Neuronal stem cell (in vitro differentiated cells): ENCODE results near the gene BCAS3.

ENCODE experiments used
- DNase-seq: peaks from one replicate; pipeline ENCODE4 v3.0.0-alpha.2; 2013; ENCODE audit warnings: low spot score
- H2AFZ ChIP-seq: one replicate; pipeline ENCODE4 v1.6.1; 2013; ENCODE audit warnings: mild to moderate bottlenecking, low read length, inconsistent platforms
- H2AK5ac ChIP-seq: 2 replicates; pipeline ENCODE4 v1.6.1; 2013; ENCODE audit warnings: low read depth, mild to moderate bottlenecking, inconsistent platforms, low read length, moderate library complexity, mixed read lengths
- H2BK120ac ChIP-seq: 2 replicates; pipeline ENCODE4 v1.6.1; 2013; ENCODE audit warnings: low read depth, mild to moderate bottlenecking, inconsistent platforms, low read length, moderate library complexity, mixed read lengths
- H2BK12ac ChIP-seq: one replicate; pipeline ENCODE4 v1.6.1; 2013; ENCODE audit warnings: low read length, inconsistent platforms
- H2BK15ac ChIP-seq: 2 replicates; pipeline ENCODE4 v1.6.1; 2013; ENCODE audit warnings: mild to moderate bottlenecking, low read length, inconsistent platforms, mixed read lengths
- H2BK5ac ChIP-seq: one replicate; pipeline ENCODE4 v1.6.1; 2013; ENCODE audit warnings: inconsistent platforms, mild to moderate bottlenecking, low read length, moderate library complexity
- H3K14ac ChIP-seq: one replicate; pipeline ENCODE4 v1.6.1; 2013; ENCODE audit warnings: low read length, inconsistent platforms
- H3K18ac ChIP-seq: 2 replicates; pipeline ENCODE4 v1.6.1; 2013; ENCODE audit warnings: low read length, inconsistent platforms
- H3K23ac ChIP-seq: 2 replicates; pipeline ENCODE4 v1.6.1; 2013; ENCODE audit warnings: low read depth, mild to moderate bottlenecking, mixed read lengths, low read length, inconsistent platforms; ENCODE audit not compliant: poor library complexity
- H3K27ac ChIP-seq: replicated peaks from 3 replicates; pipeline ENCODE4 v1.5.1; 2013; ENCODE audit warnings: low read length, inconsistent platforms
- H3K27me3 ChIP-seq, 3 experiments: 2 replicates each; pipeline ENCODE4 v1.6.1; 2013; ENCODE audit warnings: low read length in 3 of 3, mild to moderate bottlenecking in 2 of 3, inconsistent platforms in 1 of 3, low read depth in 1 of 3, mixed read lengths in 1 of 3, moderate library complexity in 1 of 3; ENCODE audit not compliant: control insufficient read depth in 3 of 3, insufficient read depth in 3 of 3
- H3K36me3 ChIP-seq, 2 donors: replicated peaks in 1 of 2; 2 replicates each; pipeline ENCODE4 v1.6.1; 2013; ENCODE audit warnings: low read length in 2 of 2; ENCODE audit not compliant: control insufficient read depth in 2 of 2, insufficient read depth in 2 of 2
- H3K4ac ChIP-seq: 2 replicates; pipeline ENCODE4 v1.6.1; 2013; ENCODE audit warnings: inconsistent platforms, mild to moderate bottlenecking, low read length, moderate library complexity
- H3K4me1 ChIP-seq, 2 donors: 1 replicate in 1 of 2; 2 replicates in 1 of 2; pipeline ENCODE4 v1.6.1; 2013; ENCODE audit warnings: low read length in 2 of 2, low read depth in 1 of 2; ENCODE audit not compliant: control insufficient read depth in 2 of 2, insufficient read depth in 1 of 2
- H3K4me2 ChIP-seq: one replicate; pipeline ENCODE4 v1.6.1; 2013; ENCODE audit warnings: mild to moderate bottlenecking, low read length, inconsistent platforms; ENCODE audit not compliant: insufficient read depth, poor library complexity, severe bottlenecking
- H3K4me3 ChIP-seq, 2 donors: 2 replicates each; pipeline ENCODE4 v1.5.1; 2013; ENCODE audit warnings: low read length in 2 of 2, mild to moderate bottlenecking in 2 of 2, inconsistent platforms in 1 of 2, moderate library complexity in 1 of 2
- H3K79me1 ChIP-seq: one replicate; pipeline ENCODE4 v1.6.1; 2013; ENCODE audit warnings: low read depth, mild to moderate bottlenecking, inconsistent platforms, low read length, moderate library complexity
- H3K9ac ChIP-seq: one replicate; pipeline ENCODE4 v1.6.1; 2013; ENCODE audit warnings: mild to moderate bottlenecking, low read depth, low read length, inconsistent platforms; ENCODE audit not compliant: poor library complexity
- H3K9me3 ChIP-seq, 2 donors: replicated peaks in 1 of 2; 2 replicates each; pipeline versions ENCODE3 to v1.6.1; 2013; ENCODE audit warnings: low read length in 2 of 2, mild to moderate bottlenecking in 2 of 2, inconsistent platforms in 1 of 2, low read depth in 1 of 2, mixed read lengths in 1 of 2, moderate library complexity in 1 of 2; ENCODE audit not compliant: control insufficient read depth in 2 of 2, insufficient read depth in 1 of 2
- H4K8ac ChIP-seq: one replicate; pipeline ENCODE4 v1.6.1; 2013; ENCODE audit warnings: low read depth, mild to moderate bottlenecking, inconsistent platforms, low read length, moderate library complexity
- H4K91ac ChIP-seq: one replicate; pipeline ENCODE4 v1.6.1; 2013; ENCODE audit warnings: low read length, low read depth, mild to moderate bottlenecking, inconsistent platforms; ENCODE audit not compliant: poor library complexity
- WGBS, 2 donors: extraction: QIAGEN DNeasy Blood & Tissue Kit; methylation state at CpG; one replicate each; pipeline ENCODE4 v1.1.7; 2013; ENCODE audit warnings: missing lambda C conversion rate in 2 of 2, mixed read lengths in 1 of 2; ENCODE audit not compliant: insufficient read length in 2 of 2, insufficient replicate concordance in 1 of 2; ENCODE audit errors: extremely low coverage in 2 of 2; 5-methylcytosine and 5-hydroxymethylcytosine counted together

The BCAS3 gene

DNA sequence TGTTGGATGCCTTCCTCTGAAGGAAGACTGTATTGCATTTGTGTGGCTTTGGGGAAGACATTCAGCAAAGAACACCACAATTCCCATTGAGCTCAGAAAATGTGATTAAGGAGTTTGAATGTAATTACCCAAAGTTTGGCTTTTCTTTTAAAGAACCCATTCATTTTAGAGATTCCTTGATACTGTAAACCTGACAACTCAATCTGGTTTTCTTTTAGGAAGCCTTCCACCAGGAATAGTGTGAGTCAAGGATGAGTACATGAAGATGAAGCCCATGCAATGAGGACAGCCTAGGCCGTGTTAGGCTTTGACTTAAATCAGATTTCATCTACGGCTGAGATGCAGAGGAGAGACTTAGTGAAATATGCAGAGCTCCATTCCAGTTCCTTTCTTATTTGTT lies 450.3 kb downstream of the BCAS3 start:
- no peak for DNase-seq
- Histone ChIP-seq H2BK5ac (no peak overlapping the region), H3K79me1 (no peaks in the 10 kb centered on the region), H3K18ac (no peak overlapping the region), H3K9me3 (no peaks in the 10 kb centered on the region), H3K23ac (no peak overlapping the region), H4K91ac (no peak overlapping the region), H3K4me3 (no peak overlapping the region), H3K27me3 (no peaks in the 10 kb centered on the region), H3K4me1 (no peaks in the 10 kb centered on the region), H3K4ac (no peak overlapping the region), H3K4me2 (no peak overlapping the region), H3K14ac (no peak overlapping the region), H3K36me3 (no peaks in the 10 kb centered on the region), H2BK15ac (no peak overlapping the region), H2AK5ac (no peak overlapping the region), H2BK120ac (no peak overlapping the region), H2BK12ac (no peak overlapping the region), H3K27ac (no peak overlapping the region), H4K8ac (no peak overlapping the region), H3K9ac (no peak overlapping the region), H2AFZ (no peak overlapping the region)
- no CpG with 5 or more reads among the region's 2 CpGs for WGBS, 2 donors

DNA sequence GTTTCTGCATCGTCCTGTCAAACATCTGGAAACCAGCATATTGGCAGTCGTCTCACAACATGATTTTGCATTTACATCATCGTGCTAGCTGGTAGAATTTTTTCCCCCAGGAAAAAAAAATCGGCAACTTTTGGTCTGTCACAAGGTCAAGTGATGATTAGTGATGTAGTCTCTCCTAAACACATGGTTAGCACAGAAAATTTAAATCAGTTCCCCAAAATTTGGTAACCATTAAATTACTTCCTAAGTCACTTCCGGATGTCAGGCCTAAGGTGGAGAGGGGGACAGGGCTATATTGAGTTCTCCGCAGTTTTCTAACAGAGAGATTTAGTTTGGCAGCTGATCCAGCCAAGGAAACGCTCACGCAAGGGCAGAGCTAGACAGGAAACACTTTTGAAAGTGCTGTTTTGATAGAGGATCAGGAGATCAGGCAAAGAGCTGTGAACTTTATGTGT lies 451.0 kb downstream of the BCAS3 start:
- Histone ChIP-seq H4K91ac (no peak overlapping the region), H3K18ac (no peak overlapping the region), H2BK5ac (no peak overlapping the region), H3K79me1 (no peaks in the 10 kb centered on the region), H3K4me1 (no peaks in the 10 kb centered on the region), H3K27me3 (no peaks in the 10 kb centered on the region), H3K4ac (no peak overlapping the region), H2BK120ac (no peak overlapping the region), H2BK15ac (no peak overlapping the region), H3K14ac (no peak overlapping the region), H4K8ac (no peak overlapping the region), H3K23ac (no peak overlapping the region), H3K9me3 (no peaks in the 10 kb centered on the region), H3K4me2 (no peak overlapping the region), H3K36me3 (no peaks in the 10 kb centered on the region), H2BK12ac (no peak overlapping the region), H2AK5ac (no peak overlapping the region), H3K4me3 (no peak overlapping the region), H2AFZ (no peak overlapping the region), H3K27ac (no peak overlapping the region), H3K9ac (no peak overlapping the region)
- WGBS, 2 donors, result no CpG with 5 or more reads among the region's 8 CpGs
- DNase-seq, result no peak

DNA sequence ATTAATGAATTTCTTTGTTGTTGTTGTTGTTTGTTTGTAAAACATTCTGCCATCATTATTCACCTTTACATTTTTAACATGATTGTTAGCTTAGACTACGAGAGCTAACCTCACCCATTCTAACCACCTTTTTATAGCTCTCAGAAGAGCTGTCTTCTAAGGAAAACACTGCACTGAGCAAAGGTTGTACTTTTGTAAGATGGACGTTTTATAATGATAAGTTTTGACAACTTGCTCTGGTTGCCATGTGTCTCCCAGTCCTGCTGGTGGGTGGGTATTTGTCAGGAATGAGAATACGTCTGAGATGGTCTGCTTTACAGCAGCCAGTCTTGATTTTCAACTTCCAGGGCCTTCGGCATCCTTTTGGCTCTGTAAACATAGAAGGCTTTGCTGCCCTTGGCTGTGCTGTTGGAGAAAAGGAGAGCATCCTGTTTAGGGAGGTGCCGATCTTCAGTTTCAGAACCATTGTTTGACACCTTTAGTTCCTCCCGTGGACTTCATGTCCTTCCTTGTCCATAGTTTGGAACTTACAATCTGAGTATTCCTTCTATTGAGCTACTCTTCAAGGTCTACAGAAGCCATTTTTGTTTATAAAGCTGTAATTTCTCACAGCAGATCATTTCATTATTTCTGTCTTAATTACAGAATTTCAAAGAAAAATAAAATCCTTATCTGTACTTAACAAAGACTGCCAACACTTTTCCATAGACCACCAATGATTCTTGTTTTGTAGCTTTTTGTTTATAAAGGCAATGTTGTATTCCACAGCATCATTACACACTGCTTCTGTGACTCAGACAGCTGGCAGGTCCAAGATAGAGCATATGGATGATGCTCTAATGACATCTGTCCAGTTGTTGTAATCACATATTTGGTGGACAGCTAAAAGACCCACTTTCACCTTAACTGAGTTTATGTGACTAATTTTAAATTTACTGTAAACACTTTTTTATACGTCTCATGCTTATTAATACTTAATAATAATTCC lies 451.9 kb downstream of the BCAS3 start:
- H3K9me3 ChIP-seq, result no peaks in the 10 kb centered on the region
- no CpG with 5 or more reads among the region's 7 CpGs for WGBS, 2 donors
- no peak overlapping the region for H4K91ac ChIP-seq
- no peak overlapping the region for H3K23ac ChIP-seq
- no peaks in the 10 kb centered on the region for H3K27me3 ChIP-seq
- H4K8ac ChIP-seq, result no peak overlapping the region
- H3K14ac ChIP-seq, result no peak overlapping the region
- H3K4me2 ChIP-seq, result no peak overlapping the region
- no peak overlapping the region for H3K18ac ChIP-seq
- H3K27ac ChIP-seq, result no peak overlapping the region
- H3K36me3 ChIP-seq, result no peaks in the 10 kb centered on the region
- no peak overlapping the region for H3K4ac ChIP-seq
- H2BK15ac ChIP-seq, result no peak overlapping the region
- no peak overlapping the region for H3K4me3 ChIP-seq
- no peak overlapping the region for H2BK120ac ChIP-seq
- no peak overlapping the region for H2AK5ac ChIP-seq
- H2AFZ ChIP-seq, result no peak overlapping the region
- H2BK5ac ChIP-seq, result no peak overlapping the region
- no peak overlapping the region for H3K9ac ChIP-seq
- H3K4me1 ChIP-seq, result no peaks in the 10 kb centered on the region
- no peak for DNase-seq
- H3K79me1 ChIP-seq, result no peaks in the 10 kb centered on the region
- H2BK12ac ChIP-seq, result no peak overlapping the region

DNA sequence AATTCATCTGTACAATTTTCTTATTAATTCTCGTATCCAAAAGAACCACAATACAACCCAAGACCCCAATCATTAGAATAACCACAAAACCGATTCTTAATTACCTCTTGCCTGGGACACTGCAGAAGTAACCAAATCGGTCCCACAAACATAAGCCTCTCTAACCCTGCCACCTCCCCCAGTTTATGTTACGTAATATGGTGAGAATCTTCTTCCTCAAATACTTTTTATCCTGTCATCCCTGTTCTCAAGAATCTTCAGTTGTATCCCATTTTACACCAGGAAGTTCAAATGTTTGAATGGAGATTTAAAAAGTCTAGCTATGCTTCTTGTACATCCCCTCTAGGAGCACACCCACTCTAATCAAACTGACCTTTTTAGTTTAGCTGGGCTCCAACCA lies 452.7 kb downstream of the BCAS3 start:
- Histone ChIP-seq H3K9ac (no peak overlapping the region), H2BK15ac (no peak overlapping the region), H3K14ac (no peak overlapping the region), H4K91ac (no peak overlapping the region), H3K27ac (no peak overlapping the region), H2AFZ (no peak overlapping the region), H2AK5ac (no peak overlapping the region), H3K27me3 (no peaks in the 10 kb centered on the region), H3K79me1 (no peaks in the 10 kb centered on the region), H3K4ac (no peak overlapping the region), H3K4me2 (no peak overlapping the region), H2BK12ac (no peak overlapping the region), H3K9me3 (no peaks in the 10 kb centered on the region), H3K4me3 (no peak overlapping the region), H3K23ac (no peak overlapping the region), H3K36me3 (no peaks in the 10 kb centered on the region), H4K8ac (no peak overlapping the region), H3K4me1 (no peaks in the 10 kb centered on the region), H2BK5ac (no peak overlapping the region), H2BK120ac (no peak overlapping the region), H3K18ac (no peak overlapping the region)
- DNase-seq, result no peak
- no CpG with 5 or more reads among the region's 4 CpGs for whole genome bisulfite sequencing, 2 donors
